Prostate gland (tissue), 2 donors: ENCODE results near the gene CCDC167.

Experiments used
- POLR2AphosphoS5 ChIP-seq: sonication (generic); formaldehyde crosslinking; IDR thresholded peaks from one replicate; pipeline ENCODE4 v1.6.1; 2017; ENCODE audit warnings: antibody characterized with exemption
- TF ChIP-seq, protein P1 (sequence below), 4 experiments: fragments of 200-600 bp in 2 of 4; fragments of 450-650 bp in 2 of 4; sonication (generic) in 2 of 4; IDR thresholded peaks; 1 replicate in 3 of 4; 2 replicates in 1 of 4; pipeline ENCODE4 v1.5.1; 2016 to 2019; ENCODE audit warnings: antibody characterized with exemption in 4 of 4, mild to moderate bottlenecking in 2 of 4, moderate library complexity in 2 of 4

GRCh38 chr6:37515712-37516075 is 16.0 kb upstream of the CCDC167 start:
- TF ChIP-seq, protein P1, sequence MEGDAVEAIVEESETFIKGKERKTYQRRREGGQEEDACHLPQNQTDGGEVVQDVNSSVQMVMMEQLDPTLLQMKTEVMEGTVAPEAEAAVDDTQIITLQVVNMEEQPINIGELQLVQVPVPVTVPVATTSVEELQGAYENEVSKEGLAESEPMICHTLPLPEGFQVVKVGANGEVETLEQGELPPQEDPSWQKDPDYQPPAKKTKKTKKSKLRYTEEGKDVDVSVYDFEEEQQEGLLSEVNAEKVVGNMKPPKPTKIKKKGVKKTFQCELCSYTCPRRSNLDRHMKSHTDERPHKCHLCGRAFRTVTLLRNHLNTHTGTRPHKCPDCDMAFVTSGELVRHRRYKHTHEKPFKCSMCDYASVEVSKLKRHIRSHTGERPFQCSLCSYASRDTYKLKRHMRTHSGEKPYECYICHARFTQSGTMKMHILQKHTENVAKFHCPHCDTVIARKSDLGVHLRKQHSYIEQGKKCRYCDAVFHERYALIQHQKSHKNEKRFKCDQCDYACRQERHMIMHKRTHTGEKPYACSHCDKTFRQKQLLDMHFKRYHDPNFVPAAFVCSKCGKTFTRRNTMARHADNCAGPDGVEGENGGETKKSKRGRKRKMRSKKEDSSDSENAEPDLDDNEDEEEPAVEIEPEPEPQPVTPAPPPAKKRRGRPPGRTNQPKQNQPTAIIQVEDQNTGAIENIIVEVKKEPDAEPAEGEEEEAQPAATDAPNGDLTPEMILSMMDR (IDR thresholded peaks at IDR 0.05): no peak
- TF ChIP-seq POLR2AphosphoS5: no peak
